Trophoblast cell (in vitro differentiated cells and primary cell): Measurements from ENCODE around the gene PPIP5K2.

Experiments
- DNase-seq, 2 donors: peaks; one replicate each; pipeline ENCODE4 v3.0.0-alpha.2; 2016
- H2AFZ ChIP-seq: 2 replicates; pipeline ENCODE4 v1.6.1; 2013; ENCODE audit warnings: low read length, moderate library complexity, mild to moderate bottlenecking; ENCODE audit not compliant: insufficient read depth, poor library complexity
- H2AK5ac ChIP-seq: 2 replicates; pipeline ENCODE4 v1.6.1; 2013; ENCODE audit warnings: mild to moderate bottlenecking, low read length
- H2BK120ac ChIP-seq: 2 replicates; pipeline ENCODE4 v1.6.1; 2013; ENCODE audit warnings: low read length, mild to moderate bottlenecking, moderate library complexity; ENCODE audit not compliant: insufficient read depth, poor library complexity
- H2BK12ac ChIP-seq: 2 replicates; pipeline ENCODE4 v1.6.1; 2013; ENCODE audit warnings: mild to moderate bottlenecking, low read length, moderate library complexity
- H2BK5ac ChIP-seq: 2 replicates; pipeline ENCODE4 v1.6.1; 2013; ENCODE audit warnings: low read length, low read depth, moderate library complexity, mild to moderate bottlenecking; ENCODE audit not compliant: poor library complexity
- H3K14ac ChIP-seq: 2 replicates; pipeline ENCODE4 v1.6.1; 2013; ENCODE audit warnings: mild to moderate bottlenecking, low read length
- H3K18ac ChIP-seq: 2 replicates; pipeline ENCODE4 v1.6.1; 2013; ENCODE audit warnings: mild to moderate bottlenecking, low read length
- H3K23ac ChIP-seq: 2 replicates; pipeline ENCODE4 v1.6.1; 2013; ENCODE audit warnings: low read length
- H3K27ac ChIP-seq: 2 replicates; pipeline ENCODE4 v1.5.1; 2013; ENCODE audit warnings: low read depth, mild to moderate bottlenecking, inconsistent platforms, low read length, moderate library complexity
- H3K27me3 ChIP-seq: 2 replicates; pipeline ENCODE4 v1.6.1; 2013; ENCODE audit warnings: inconsistent platforms, mild to moderate bottlenecking, low read length, moderate library complexity; ENCODE audit not compliant: insufficient read depth
- H3K36me3 ChIP-seq, 2 experiments: 1 replicate in 1 of 2; 2 replicates in 1 of 2; pipeline ENCODE4 v1.6.1; 2013; ENCODE audit warnings: low read length in 2 of 2, mild to moderate bottlenecking in 2 of 2, moderate library complexity in 1 of 2; ENCODE audit not compliant: insufficient read depth in 2 of 2, control insufficient read depth in 1 of 2
- H3K4ac ChIP-seq: 2 replicates; pipeline ENCODE4 v1.6.1; 2013; ENCODE audit warnings: low read depth, mild to moderate bottlenecking, low read length, moderate library complexity
- H3K4me1 ChIP-seq, 2 experiments: 1 replicate in 1 of 2; 2 replicates in 1 of 2; pipeline ENCODE4 v1.6.1; 2013; ENCODE audit warnings: low read length in 2 of 2, mild to moderate bottlenecking in 2 of 2, moderate library complexity in 1 of 2; ENCODE audit not compliant: insufficient read depth in 2 of 2, control insufficient read depth in 1 of 2
- H3K4me2 ChIP-seq: 2 replicates; pipeline ENCODE4 v1.6.1; 2013; ENCODE audit warnings: inconsistent platforms, mild to moderate bottlenecking, low read length, moderate library complexity
- H3K4me3 ChIP-seq: 2 replicates; pipeline ENCODE4 v1.5.1; 2013; ENCODE audit warnings: mild to moderate bottlenecking, low read depth, low read length, inconsistent platforms
- H3K79me1 ChIP-seq: one replicate; pipeline ENCODE4 v1.6.1; 2013; ENCODE audit warnings: low read length
- H3K79me2 ChIP-seq: 2 replicates; pipeline ENCODE4 v1.6.1; 2013; ENCODE audit warnings: low read length, mild to moderate bottlenecking; ENCODE audit not compliant: control insufficient read depth, insufficient read depth, poor library complexity
- H3K9ac ChIP-seq: 2 replicates; pipeline ENCODE4 v1.6.1; 2013; ENCODE audit warnings: mild to moderate bottlenecking, low read length
- H3K9me3 ChIP-seq: 2 replicates; pipeline ENCODE4 v1.6.1; 2013; ENCODE audit warnings: low read depth, mild to moderate bottlenecking, control low read depth, inconsistent platforms, low read length; ENCODE audit not compliant: insufficient read depth
- H4K12ac ChIP-seq: 2 replicates; pipeline ENCODE4 v1.6.1; 2013; ENCODE audit warnings: low read depth, mild to moderate bottlenecking, low read length, moderate library complexity
- H4K8ac ChIP-seq: 2 replicates; pipeline ENCODE4 v1.6.1; 2013; ENCODE audit warnings: low read depth, mild to moderate bottlenecking, low read length, moderate library complexity
- H4K91ac ChIP-seq: one replicate; pipeline ENCODE4 v1.6.1; 2013; ENCODE audit warnings: low read depth, mild to moderate bottlenecking, low read length, moderate library complexity
- WGBS: extraction: QIAGEN DNeasy Blood & Tissue Kit; methylation state at CpG from one replicate; pipeline ENCODE4 v1.1.7; 2013; ENCODE audit warnings: missing lambda C conversion rate; ENCODE audit not compliant: insufficient read length, insufficient coverage; ENCODE audit errors: extremely low coverage; 5-methylcytosine and 5-hydroxymethylcytosine counted together

The PPIP5K2 gene

DNA sequence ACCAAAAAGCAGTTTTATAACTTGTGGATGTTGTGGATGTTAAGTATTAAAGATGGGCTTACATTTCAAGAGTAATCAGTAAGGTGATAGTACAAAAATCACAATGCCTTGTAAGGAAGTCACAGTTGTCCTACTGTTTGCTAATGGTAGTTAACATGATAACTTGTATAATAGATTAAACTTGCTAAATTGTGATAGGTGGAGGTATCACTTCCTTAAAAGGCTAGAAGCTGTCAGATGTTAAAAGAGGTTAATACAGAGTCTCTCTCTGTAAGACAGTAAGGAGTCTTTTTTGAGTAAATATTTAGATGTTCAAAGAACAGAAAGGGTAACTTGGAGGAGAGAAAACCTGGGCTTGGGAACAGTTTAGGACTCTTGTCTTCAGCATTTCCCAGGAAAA, 124.3 kb downstream of the PPIP5K2 start:
- no peak overlapping the region for H4K91ac ChIP-seq
- H3K36me3 ChIP-seq: no peaks in the 10 kb centered on the region
- H3K79me2 ChIP-seq: no peaks in the 10 kb centered on the region
- H3K4ac ChIP-seq: no peak overlapping the region
- no peak overlapping the region for H4K12ac ChIP-seq
- no peak overlapping the region for H3K9ac ChIP-seq
- H2BK5ac ChIP-seq: no peak overlapping the region
- H2AK5ac ChIP-seq: no peak overlapping the region
- H3K18ac ChIP-seq: no peak overlapping the region
- no peaks in the 10 kb centered on the region for H3K79me1 ChIP-seq
- no peak overlapping the region for H3K27ac ChIP-seq
- H3K4me3 ChIP-seq: no peak overlapping the region
- no peaks in the 10 kb centered on the region for H3K4me1 ChIP-seq
- no peak overlapping the region for H2BK12ac ChIP-seq
- H3K14ac ChIP-seq: no peak overlapping the region
- H3K23ac ChIP-seq: no peak overlapping the region
- H4K8ac ChIP-seq: no peak overlapping the region
- no peak overlapping the region for H2AFZ ChIP-seq
- H3K9me3 ChIP-seq: no peaks in the 10 kb centered on the region
- H3K27me3 ChIP-seq: no peaks in the 10 kb centered on the region
- no peak for DNase-seq
- H2BK120ac ChIP-seq: no peak overlapping the region
- no peak overlapping the region for H3K4me2 ChIP-seq

- Histone ChIP-seq H4K8ac (no peak overlapping the region), H3K4me2 (no peak overlapping the region), H2BK120ac (no peak overlapping the region), H4K12ac (no peak overlapping the region), H2AK5ac (no peak overlapping the region), H3K4ac (no peak overlapping the region), H3K27ac (no peak overlapping the region), H3K9me3 (no peaks in the 10 kb centered on the region), H2AFZ (no peak overlapping the region), H3K9ac (no peak overlapping the region), H3K79me2 (no peaks in the 10 kb centered on the region), H3K4me3 (no peak overlapping the region), H3K18ac (no peak overlapping the region), H3K23ac (no peak overlapping the region), H3K14ac (no peak overlapping the region), H2BK5ac (no peak overlapping the region), H4K91ac (no peak overlapping the region), H2BK12ac (no peak overlapping the region), H3K27me3 (no peaks in the 10 kb centered on the region), H3K36me3 (no peaks in the 10 kb centered on the region), H3K79me1 (no peaks in the 10 kb centered on the region), H3K4me1 (no peaks in the 10 kb centered on the region)
- no peak for DNase-seq
- no CpG with 5 or more reads among the region's 4 CpGs for WGBS
Observed at GRCh38 chr5:103245761-103246160, 125.7 kb downstream of the PPIP5K2 start.

DNA sequence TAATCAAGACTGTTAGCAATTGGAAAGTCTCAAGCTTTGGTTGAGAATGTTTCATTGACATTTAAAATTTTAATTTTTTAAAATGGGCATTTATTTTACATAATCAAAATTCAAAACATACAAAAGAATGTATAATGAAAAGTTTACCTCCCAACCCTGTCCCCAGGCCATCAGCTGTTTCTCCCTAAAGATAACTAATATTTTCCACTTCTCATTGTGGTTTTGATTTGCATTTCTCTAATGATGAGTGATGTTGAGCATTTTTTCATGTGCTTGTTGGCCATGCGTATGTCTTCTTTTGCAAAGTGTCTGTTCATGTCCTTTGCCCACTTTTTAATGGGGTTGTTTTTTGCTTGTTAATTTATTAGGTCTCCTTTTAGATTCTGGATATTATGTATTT, 127.0 kb downstream of the PPIP5K2 start:
- Histone ChIP-seq H3K27me3 (no peaks in the 10 kb centered on the region), H2AFZ (no peak overlapping the region), H3K79me2 (no peaks in the 10 kb centered on the region), H3K4ac (no peak overlapping the region), H3K23ac (no peak overlapping the region), H3K4me2 (no peak overlapping the region), H3K18ac (no peak overlapping the region), H3K14ac (no peak overlapping the region), H3K36me3 (no peaks in the 10 kb centered on the region), H4K91ac (no peak overlapping the region), H2BK12ac (no peak overlapping the region), H3K9ac (no peak overlapping the region), H4K12ac (no peak overlapping the region), H2AK5ac (no peak overlapping the region), H4K8ac (no peak overlapping the region), H3K4me1 (no peaks in the 10 kb centered on the region), H3K4me3 (no peak overlapping the region), H3K79me1 (no peaks in the 10 kb centered on the region), H2BK120ac (no peak overlapping the region), H2BK5ac (no peak overlapping the region), H3K9me3 (no peaks in the 10 kb centered on the region), H3K27ac (no peak overlapping the region)
- no peak for DNase-seq
- no CpG with 5 or more reads among the region's 1 CpG for WGBS

GRCh38 chr5:103249068-103249467, 129.0 kb downstream of the PPIP5K2 start:
- no peak overlapping the region for H2BK5ac ChIP-seq
- no peak overlapping the region for H3K4ac ChIP-seq
- no peak overlapping the region for H3K9ac ChIP-seq
- no peak overlapping the region for H3K27ac ChIP-seq
- no peak overlapping the region for H3K14ac ChIP-seq
- no peak overlapping the region for H3K18ac ChIP-seq
- H3K79me2 ChIP-seq: no peaks in the 10 kb centered on the region
- WGBS: no CpG with 5 or more reads among the region's 2 CpGs
- no peaks in the 10 kb centered on the region for H3K9me3 ChIP-seq
- no peak overlapping the region for H4K12ac ChIP-seq
- H2BK120ac ChIP-seq: no peak overlapping the region
- no peak overlapping the region for H2AFZ ChIP-seq
- H3K4me2 ChIP-seq: no peak overlapping the region
- no peak for DNase-seq
- H3K27me3 ChIP-seq: no peaks in the 10 kb centered on the region
- no peak overlapping the region for H3K4me3 ChIP-seq
- H3K79me1 ChIP-seq: no peaks in the 10 kb centered on the region
- H4K91ac ChIP-seq: no peak overlapping the region
- no peak overlapping the region for H4K8ac ChIP-seq
- no peak overlapping the region for H3K23ac ChIP-seq
- H2BK12ac ChIP-seq: no peak overlapping the region
- no peak overlapping the region for H2AK5ac ChIP-seq
- H3K36me3 ChIP-seq: no peaks in the 10 kb centered on the region
- H3K4me1 ChIP-seq: no peaks in the 10 kb centered on the region
